GM21619 (cell line): Measurements from ENCODE around the gene ELL2.
"Not testable (repeated sequence)": the region's sequence is repeated elsewhere in the genome, so short reads cannot be mapped to it uniquely, and the experiment has no call there.

Source experiments
- ATAC-seq: cut with Tn5 transposase; IDR thresholded peaks from one replicate; pipeline ENCODE4 v1.9.1; 2021; ENCODE audit not compliant: unreplicated experiment

ELL2 gene

DNA sequence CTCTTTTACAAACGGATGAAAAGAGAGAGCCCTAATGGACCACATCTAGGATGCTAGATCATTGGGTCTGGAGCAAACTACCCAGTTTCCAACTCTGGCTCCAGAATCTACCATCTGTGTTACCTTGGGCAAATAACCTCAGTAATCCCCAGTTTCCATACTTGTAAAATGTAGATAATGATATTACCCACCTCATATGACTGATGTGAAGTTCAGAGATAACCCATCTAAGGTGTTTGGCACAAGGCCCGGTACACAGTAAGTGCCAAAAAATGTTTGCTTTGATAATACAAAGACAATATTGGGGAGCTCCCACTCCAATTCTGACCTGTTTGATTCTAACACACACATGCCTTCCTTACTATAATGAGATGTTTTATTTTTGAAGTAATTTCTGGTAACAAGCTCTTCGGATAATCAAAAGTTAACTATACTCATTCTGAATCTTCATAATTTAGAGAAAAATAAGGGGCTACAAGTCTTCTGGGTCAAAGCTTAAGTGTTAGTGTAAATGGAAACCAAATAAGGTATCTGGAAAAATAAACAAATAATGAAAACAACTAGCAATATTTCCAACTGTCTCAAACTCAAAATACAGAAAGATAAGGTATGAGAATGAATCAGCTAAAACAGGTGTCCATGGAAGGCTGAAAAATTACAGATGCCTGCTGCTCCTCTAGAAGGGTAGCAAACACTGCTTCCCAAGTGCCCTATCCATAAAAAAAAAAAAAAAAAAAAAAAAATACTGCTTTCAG lies 30.4 kb downstream of the ELL2 start:
- ATAC-seq = no peak

DNA sequence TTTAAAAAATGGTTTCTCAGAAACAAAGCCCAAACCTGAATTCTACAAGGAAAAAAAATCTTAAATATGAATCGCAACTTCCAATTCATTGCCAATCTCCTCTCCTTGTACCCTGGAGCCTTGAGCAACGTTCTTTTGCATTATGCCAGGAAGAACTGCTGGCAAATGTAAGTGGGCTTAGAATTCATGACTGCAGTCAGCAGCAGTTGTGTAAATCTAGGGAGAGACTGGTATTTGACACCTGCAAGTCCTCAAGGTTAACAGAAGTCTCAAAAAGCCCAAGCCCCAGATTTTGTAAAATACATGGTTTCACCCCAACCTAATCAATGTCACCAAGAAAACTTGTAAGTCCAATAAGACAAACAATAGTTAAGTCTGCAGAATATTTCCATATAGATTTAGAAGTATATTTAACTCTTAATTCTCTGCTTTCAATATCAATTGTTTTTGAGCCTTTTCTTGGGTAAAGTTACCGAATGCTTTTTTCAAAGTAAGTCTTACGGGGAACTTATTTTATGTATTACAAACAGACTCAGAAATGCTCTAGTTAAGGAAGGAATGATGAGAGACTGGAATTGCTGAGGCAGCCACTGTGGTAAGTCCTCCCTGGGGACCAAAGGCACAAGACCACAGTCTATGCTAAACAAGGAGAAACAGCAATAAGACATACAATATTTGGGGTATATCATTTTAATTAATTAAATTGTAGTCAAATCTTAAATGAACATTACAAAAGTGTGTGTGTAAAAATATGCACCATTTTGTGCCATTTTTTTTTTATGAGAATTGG lies 31.3 kb downstream of the ELL2 start:
- no peak for ATAC-seq

- ATAC-seq = no peak
These were observed 32.9 kb downstream of the ELL2 start for GRCh38 chr5:95928724-95929253.

DNA sequence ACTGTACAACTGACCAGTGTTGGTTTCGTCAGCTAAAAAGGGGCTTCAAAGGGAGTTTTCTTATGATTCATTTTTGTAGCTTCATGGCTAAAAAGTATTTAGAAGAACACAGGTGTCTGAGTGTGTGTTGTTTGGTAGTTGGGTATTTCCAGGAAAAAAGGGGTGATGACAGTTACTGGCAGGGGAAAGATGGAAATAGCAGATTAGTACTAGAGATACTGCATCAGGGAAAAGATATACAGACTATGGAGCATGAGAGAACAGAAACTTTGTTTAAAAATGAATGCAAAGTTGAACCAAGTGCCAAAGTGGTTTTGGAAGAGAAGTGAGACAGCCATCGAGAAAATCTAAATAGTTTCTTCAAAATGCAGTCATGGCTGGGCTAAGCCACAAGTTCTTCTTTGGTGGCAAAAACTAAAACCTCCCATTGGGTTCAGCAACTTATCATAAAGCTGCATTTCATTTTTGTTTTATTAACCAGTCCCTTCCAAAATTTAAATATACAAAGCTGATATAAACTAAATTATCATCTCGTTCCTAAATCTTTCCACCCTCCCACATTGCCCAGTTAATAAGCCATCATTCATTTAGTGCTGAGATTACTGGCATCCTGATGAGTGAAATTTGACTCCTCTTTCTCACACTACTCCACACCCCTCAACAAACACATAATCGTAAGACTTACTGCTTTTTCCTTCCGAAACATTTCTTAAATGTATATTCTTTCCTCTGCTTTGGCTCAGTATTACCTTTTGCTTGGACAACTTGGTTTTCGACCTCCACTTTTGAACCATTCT lies 33.5 kb downstream of the ELL2 start:
- peak; percentile 48 for ATAC-seq

GRCh38 chr5:95927300-95927699 lies 34.4 kb downstream of the ELL2 start:
- ATAC-seq = not testable (repeated sequence)

DNA sequence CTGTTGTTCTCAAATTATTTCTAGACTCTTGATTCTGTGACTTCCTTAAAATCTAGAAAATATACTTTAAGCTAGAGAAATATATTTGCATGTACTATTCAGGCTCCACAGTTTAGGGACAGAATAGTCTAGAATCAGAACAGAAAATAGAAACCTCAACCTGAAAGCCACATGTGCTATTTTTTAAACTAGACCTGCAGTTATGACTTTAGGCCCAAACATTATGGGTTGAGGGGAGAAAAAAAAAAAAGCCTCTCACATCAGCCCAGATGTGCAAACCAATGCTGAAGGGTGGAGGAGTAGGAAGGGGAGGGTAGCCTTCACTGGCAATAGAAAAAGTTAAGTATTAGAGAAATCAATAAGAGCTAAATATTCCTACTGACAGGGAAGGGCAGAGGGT lies 35.7 kb downstream of the ELL2 start:
- ATAC-seq = peak; percentile 48

DNA sequence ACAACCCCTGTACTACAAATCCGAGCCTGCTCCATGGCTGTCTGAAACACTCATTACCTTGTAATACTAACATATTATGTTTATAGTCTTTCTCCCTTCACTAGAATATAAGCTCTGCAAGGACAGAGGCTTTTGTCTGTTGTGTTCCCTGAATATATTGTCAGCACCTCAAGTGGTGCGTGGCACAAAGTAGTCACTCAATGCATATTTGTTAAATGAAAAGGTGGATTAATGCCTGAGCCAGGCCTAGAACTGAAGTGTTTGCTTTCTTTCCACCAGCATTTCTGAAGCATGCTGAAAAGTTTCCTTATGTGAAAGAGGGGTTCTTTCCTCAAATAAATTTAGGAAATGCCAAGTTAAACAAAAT lies 36.3 kb downstream of the ELL2 start:
- no peak for ATAC-seq

- ATAC-seq = no peak
These were observed 36.8 kb downstream of the ELL2 start for GRCh38 chr5:95924720-95925377.

DNA sequence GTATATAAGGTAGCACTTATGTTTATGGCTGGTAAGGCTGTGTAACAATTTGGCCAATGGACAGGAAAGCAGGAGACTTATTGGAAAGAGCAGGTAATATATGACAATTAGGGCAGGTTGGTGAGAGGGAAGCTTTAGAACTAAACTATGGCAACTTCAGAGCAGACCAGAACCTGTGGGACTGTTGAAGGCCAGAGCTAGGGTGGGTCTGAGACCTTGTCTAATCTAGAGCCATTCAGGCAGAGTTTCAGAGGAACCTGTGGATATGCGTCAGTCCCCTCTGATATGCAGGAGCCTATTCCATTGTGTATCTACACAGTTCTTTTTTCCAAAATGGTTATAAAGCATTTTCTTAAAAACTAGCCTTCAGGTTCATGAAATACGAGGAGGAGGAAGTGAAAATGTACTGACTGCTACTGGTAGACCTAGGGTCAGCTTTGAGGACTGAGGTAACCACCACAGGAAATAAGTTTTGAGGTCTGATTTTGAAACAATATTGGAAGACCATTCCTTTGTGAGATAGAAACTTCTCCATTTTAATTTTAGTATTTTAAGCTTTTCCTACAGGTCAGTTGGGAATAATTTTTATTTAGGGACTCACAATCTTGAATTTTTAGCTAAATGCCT lies 37.6 kb downstream of the ELL2 start:
- peak; percentile 35 for ATAC-seq

GRCh38 chr5:95922798-95923197 lies 38.9 kb downstream of the ELL2 start:
- no peak for ATAC-seq

GRCh38 chr5:95921501-95921900 lies 40.1 kb downstream of the ELL2 start:
- ATAC-seq = no peak

DNA sequence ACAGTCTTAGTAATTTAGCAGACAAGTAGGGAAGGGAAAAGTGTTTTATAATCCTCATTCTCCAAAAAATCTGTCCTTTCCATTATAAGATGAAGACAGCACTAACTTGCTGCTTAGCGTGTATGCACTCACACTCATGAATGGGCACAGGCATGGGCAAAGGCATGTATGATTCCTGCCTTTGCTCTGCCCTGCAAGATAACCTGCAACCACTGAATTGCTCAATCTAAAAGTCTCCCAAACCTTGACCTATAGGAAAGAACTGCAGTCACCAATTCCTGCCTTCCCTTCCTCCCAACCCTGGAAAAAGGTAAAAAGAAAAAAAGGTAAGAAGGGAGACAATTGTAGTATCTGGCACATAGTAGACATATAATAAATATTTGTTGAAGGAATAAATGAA lies 40.8 kb downstream of the ELL2 start:
- ATAC-seq = no peak

GRCh38 chr5:95919658-95920057 lies 42.0 kb downstream of the ELL2 start:
- ATAC-seq = no peak

- ATAC-seq = no peak
These were observed 43.1 kb downstream of the ELL2 start for GRCh38 chr5:95918421-95919006.

DNA sequence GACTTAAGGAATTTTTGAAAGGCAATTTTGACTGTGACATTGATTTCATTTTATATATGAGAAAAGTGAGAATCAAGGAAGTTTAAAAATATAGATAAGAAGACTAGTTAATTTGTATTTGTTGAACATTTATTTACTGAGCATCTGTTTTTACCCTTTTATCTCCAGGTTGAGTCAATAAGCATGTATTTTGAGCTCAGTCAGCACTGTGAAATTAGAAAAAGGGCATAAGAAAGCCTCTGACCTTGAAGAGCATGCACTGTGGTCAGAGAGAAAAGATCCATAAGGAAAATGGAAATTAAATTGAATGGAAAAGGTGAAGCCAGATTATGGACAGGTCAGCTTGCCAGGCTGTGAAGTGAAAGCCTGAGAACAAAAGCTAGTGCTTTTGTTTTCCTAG lies 44.4 kb downstream of the ELL2 start:
- ATAC-seq = no peak

DNA sequence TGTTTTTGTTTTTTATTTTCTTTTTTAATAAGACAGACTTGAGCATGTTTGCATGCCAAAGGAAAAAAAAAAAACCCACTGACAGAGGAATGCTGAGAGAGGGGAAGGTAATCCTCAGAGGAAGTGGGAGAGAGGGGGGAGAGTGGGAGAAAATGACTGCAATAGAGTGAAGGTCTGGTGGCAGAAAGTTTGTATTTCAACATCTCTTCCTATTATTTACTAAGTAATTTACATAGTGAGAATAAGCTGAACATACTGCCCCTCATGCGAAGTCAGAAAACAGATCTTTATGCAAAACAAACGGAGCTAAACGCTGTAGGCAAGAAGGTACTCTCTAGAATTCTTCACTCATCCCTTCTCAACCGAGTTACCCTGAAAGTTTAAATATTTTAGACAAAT lies 45.0 kb downstream of the ELL2 start:
- peak; percentile 37 for ATAC-seq

GRCh38 chr5:95915999-95916686 lies 45.5 kb downstream of the ELL2 start:
- peak; percentile 56 for ATAC-seq

DNA sequence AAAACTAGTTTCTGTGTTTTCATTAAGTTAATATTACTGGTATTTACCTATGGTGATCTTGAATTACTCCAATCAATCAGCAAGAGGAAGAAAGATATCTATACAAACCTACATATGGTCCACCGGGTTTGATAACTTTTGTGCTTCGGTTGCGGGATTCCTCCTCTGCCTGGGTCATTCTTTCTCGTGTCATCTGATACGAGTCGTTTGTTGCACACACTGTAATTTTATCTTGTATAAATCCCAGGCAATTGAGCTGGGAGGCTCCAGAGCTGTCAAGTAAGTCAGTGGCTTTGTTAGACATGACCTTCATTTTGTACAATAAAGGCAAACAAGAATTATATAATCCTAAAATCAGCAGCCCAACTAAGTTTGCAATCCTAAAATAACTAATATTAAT lies 48.0 kb downstream of the ELL2 start:
- ATAC-seq = no peak

DNA sequence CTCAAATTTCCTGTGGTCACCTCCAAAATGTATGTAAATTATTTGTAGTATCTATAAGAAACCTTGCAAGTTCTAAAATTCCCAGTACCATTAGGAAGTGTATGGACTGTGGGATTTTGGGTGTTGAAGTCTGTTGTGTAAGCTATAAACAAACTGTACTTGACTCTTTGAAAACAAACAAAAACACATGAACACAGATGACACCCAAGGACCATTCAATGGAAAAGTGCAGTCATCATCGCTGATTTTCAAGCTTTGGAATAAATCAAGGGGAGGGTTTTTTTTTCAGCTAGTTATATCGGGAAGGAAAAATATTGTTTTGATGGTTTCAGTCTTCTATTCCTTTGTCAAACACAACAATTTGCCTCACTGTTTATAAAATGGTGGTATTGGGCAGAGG lies 49.6 kb downstream of the ELL2 start:
- ATAC-seq = no peak

GRCh38 chr5:95910521-95910920 lies 51.1 kb downstream of the ELL2 start:
- ATAC-seq = no peak
